Head of caudate nucleus (tissue), 42 donors: ENCODE measurements around the gene RO60.
"Not testable (repeated sequence)": the region's sequence is repeated elsewhere in the genome, so short reads cannot be mapped to it uniquely, and the experiment has no call there.

ENCODE experiments used
- DNase-seq, 42 donors: peaks; one replicate each; pipeline versions ENCODE4 v3.0.0 to v3.0.0-alpha.2; 2020 to 2021; ENCODE audit warnings: mixed read lengths in 7 of 42
- intact Hi-C: fragments of 100-400 bp; cut with DNase I; formaldehyde crosslinking; loops from one replicate; pipeline ENCODE4 v1.15.0; 2022

Gene RO60

GRCh38 chr1:193059282-193060114 lies at the start of gene RO60, which contains the start of gene UCHL5:
RO60 (plus strand) TSS chr1:193059612; CDS start chr1:193069055, 9,443 bp downstream.
UCHL5 (minus strand) TSS chr1:193059360; CDS start chr1:193059260, 100 bp downstream.
- intact Hi-C loops: loop anchor here (2.0 to 5.0 kb wide), 3 partner anchors 48 to 251 kb away; partner anchors contain the start of genes CDC73, GLRX2 and RGS2
- DNase-seq: peak; percentile 95 to 99 (median 97)

GRCh38 chr1:193011406-193011805 lies 48.0 kb upstream of the RO60 start:
- DNase-seq: no peak
- intact Hi-C loops: loop anchor here (10.0 kb wide), 1 partner anchor 537 kb away; no protein-coding TSS in a partner anchor

DNA sequence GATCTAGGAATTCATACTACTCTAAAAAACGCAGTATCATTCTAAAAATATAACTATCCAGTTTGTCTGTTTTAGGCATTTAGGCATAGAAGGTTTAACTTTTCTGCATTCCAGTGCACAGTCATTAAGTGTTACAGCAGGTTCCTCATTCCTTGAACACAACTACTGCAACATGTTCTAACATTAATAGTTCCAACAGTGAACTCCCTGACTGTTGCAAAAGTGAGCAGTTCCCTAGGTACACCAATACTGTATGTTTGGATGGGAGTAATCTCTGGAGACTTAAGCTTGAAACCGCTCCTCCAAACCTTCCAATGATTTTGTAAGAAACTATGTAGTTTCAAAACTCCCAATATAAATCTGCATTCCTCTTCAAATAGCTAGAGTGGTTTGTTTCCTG lies 46.4 kb upstream of the RO60 start:
- DNase-seq: no peak
- intact Hi-C loops: loop anchor here (10.0 kb wide), 1 partner anchor 538 kb away; no protein-coding TSS in a partner anchor

GRCh38 chr1:193013707-193014106 lies 45.7 kb upstream of the RO60 start:
- no peak for DNase-seq
- intact Hi-C loops: loop anchor here (10.0 kb wide), 1 partner anchor 539 kb away; no protein-coding TSS in a partner anchor

- intact Hi-C loops: loop anchor here (10.0 kb wide), 1 partner anchor 540 kb away; no protein-coding TSS in a partner anchor
- no peak for DNase-seq
Measured at GRCh38 chr1:193014400-193014799, 45.0 kb upstream of the RO60 start.

DNA sequence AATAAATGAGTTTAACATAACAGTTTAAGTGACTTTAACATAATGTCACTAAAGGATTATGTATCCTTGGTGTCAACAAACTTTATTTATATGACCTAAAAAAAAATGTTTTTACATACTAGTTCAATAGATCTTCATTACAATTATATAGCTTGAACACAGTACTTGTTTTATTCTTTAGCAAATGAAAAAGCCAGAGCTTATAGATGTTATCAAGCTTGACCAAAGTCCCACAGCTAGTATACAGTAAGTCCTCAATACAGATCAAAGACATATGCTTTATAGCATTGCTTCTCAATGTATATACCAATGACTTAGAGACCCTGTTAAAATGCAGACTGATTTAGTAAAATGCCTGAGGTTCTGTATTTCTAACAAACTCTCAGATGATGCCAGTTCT lies 42.6 kb upstream of the RO60 start:
- DNase-seq: no peak
- intact Hi-C loops: loop anchor here (10.0 kb wide), 1 partner anchor 542 kb away; no protein-coding TSS in a partner anchor

DNA sequence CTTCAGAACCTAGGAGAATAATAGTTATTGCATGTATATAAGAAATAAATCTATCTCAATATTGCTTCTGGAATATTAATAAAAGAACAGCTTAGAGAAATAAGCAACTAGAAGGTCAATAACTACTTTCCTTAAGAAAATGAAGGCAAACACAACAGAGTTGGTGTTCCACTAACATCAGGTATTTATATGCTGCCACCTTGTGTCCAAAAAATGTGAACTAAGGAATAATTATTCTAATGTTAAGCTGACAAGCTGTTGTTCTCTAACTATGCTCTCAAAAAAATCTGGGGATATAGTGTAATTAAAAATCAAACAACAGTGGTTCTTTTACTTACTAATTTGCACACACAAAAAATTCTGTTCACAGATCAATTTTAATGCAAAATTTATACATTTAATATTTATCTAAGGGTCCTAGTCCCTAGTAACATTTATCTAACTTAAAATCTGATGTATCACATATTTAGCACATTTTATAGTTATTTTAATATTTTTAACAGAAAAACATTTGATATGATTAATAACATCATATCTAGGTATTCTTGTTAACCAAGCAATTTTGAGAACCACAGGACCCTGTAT lies 39.9 kb upstream of the RO60 start:
- peak in 4 of 42 donors; percentile 9 to 26 (median 14) for DNase-seq
- intact Hi-C loops: loop anchor here (10.0 kb wide), 2 partner anchors 215 to 545 kb away; partner anchors contain the start of gene RGS2

DNA sequence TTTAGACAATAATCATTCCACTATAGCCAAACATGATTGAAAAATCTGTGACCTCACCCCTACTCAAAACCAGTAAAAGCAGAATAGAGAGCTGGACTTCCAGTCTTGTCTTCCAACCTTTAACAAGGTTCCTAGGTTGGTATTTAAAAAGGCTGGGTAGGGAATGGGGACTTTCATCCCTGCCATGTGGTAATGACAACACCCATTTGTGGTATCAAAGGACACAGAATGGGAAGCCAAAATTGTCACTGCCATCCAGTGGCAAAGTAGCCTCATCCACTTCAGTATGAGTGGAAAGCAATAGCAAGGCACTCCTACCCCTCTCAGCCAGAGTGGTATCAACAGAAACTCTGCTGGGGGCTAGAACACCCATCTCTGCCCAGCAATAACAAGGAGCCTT lies 34.2 kb upstream of the RO60 start:
- intact Hi-C loops: loop anchor here (10.0 kb wide), 1 partner anchor 220 kb away; the partner anchor contains the start of gene RGS2
- no peak for DNase-seq

DNA sequence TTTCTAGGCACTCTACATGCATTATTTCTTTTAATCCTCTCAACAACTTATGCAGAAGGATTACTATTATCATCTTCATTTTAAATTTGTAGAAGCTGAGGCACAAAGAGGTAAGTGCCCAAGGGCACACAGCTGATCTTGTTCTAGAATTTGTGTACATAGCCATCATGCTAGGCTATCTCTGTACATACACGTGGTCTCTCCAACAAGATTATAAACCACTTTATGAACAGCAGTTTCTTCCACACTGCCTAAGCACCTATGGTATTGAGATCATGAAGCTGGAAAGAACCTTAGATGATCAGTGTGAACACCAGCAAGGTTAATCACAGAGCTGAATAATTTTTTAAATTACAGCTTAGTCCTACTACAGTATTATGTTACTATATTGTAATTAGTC lies 29.1 kb upstream of the RO60 start:
- intact Hi-C loops: no loop called here

GRCh38 chr1:193031431-193031830 lies 28.0 kb upstream of the RO60 start:
- intact Hi-C loops: no loop called here
- DNase-seq: no peak

More for the DNA sequence above, 29.1 kb upstream of the RO60 start:
- DNase-seq: no peak

GRCh38 chr1:193032643-193033427 lies 26.6 kb upstream of the RO60 start:
- intact Hi-C loops, DNase-seq: not testable (repeated sequence)

GRCh38 chr1:193033610-193034009 lies 25.8 kb upstream of the RO60 start:
- intact Hi-C loops: no loop called here
- no peak for DNase-seq

- DNase-seq: no peak
- intact Hi-C loops: no loop called here
Measured at GRCh38 chr1:193036337-193037047, 22.9 kb upstream of the RO60 start.

DNA sequence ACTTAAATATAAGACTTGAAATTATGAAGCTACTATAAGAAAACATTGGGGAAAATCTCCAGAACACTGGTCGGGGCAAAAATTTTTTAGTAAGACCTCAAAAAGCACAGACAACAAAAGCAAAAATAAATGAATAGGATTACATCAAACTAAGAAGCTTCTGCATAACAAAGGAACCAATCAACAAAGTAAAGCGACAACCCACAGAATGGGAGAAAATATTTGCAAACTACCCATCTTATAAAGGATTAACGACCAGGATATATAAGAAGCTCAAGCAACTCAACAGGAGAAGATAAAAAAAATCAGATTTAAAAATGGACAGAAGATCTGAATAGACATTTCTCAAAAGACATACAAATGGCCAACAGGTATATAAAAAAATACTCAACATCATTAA lies 19.4 kb upstream of the RO60 start:
- no peak for DNase-seq
- intact Hi-C loops: no loop called here

GRCh38 chr1:193042766-193043691 lies 16.4 kb upstream of the RO60 start:
- intact Hi-C loops: no loop called here
- no peak for DNase-seq

- DNase-seq, intact Hi-C loops: not testable (repeated sequence)
Measured at GRCh38 chr1:193048913-193049312, 10.5 kb upstream of the RO60 start.

DNA sequence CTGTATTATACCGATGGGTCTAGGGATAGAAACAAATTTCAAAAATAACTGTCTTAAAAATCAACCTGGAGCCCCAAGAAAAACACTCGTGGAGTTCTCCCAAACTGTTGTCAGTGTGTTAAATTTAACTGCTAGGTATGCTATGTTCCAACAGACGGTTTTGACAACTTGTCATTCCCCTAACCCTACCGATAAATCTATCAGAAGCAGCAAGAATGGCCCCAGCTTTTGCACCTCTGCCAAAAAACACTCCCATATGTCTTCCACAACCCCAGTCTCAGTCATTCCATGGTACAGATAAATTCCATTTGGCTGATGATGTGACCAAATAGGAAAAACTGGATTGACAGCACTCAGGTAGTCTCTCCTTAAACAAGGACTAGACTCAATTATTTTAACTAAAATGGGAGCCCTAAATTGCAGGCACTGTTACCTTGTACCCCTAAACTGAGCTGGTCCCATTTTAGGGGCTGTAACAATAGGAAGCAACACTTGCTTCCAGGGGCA lies 5.2 kb upstream of the RO60 start:
- intact Hi-C loops: no loop called here
- DNase-seq: no peak
